Measurements from ENCODE around the gene GOLGA6C.
"Not testable (repeated sequence)": the region's sequence is repeated elsewhere in the genome, so short reads cannot be mapped to it uniquely, and the experiment has no call there.

The GOLGA6C gene

GRCh38 chr15:75228787-75229186 lies 29.3 kb upstream of the GOLGA6C start:
- no peak for DNase-seq

GRCh38 chr15:75229191-75230015 lies 28.7 kb upstream of the GOLGA6C start:
- peak; percentile 38 for DNase-seq

GRCh38 chr15:75230016-75230343 lies 28.2 kb upstream of the GOLGA6C start:
- no peak for DNase-seq

GRCh38 chr15:75230551-75231371 lies 27.4 kb upstream of the GOLGA6C start:
- no peak for DNase-seq

- no peak for DNase-seq
These were observed 26.3 kb upstream of the GOLGA6C start for GRCh38 chr15:75231836-75232235.

GRCh38 chr15:75232252-75232813 lies 25.8 kb upstream of the GOLGA6C start:
- no peak for DNase-seq

- DNase-seq = no peak
These were observed 25.2 kb upstream of the GOLGA6C start for GRCh38 chr15:75232826-75233503.

- no peak for DNase-seq
These were observed 24.5 kb upstream of the GOLGA6C start for GRCh38 chr15:75233504-75234190.

GRCh38 chr15:75234191-75234810 lies 23.8 kb upstream of the GOLGA6C start:
- DNase-seq = no peak

GRCh38 chr15:75235051-75235673 lies 23.0 kb upstream of the GOLGA6C start:
- DNase-seq = no peak

GRCh38 chr15:75235760-75236729 lies 22.1 kb upstream of the GOLGA6C start:
- no peak for DNase-seq

GRCh38 chr15:75237316-75237982 lies 20.7 kb upstream of the GOLGA6C start:
- DNase-seq = no peak

GRCh38 chr15:75238150-75238549 lies 20.0 kb upstream of the GOLGA6C start:
- no peak for DNase-seq

GRCh38 chr15:75245741-75246140 lies 12.4 kb upstream of the GOLGA6C start:
- not testable (repeated sequence) for DNase-seq

GRCh38 chr15:75248991-75249390 lies 9.1 kb upstream of the GOLGA6C start:
- DNase-seq = not testable (repeated sequence)

- no peak for DNase-seq
These were observed 8.4 kb upstream of the GOLGA6C start for GRCh38 chr15:75249726-75250125.

GRCh38 chr15:75251343-75251742 lies 6.8 kb upstream of the GOLGA6C start:
- DNase-seq = not testable (repeated sequence)

- DNase-seq = not testable (repeated sequence)
These were observed 5.8 kb upstream of the GOLGA6C start for GRCh38 chr15:75252285-75252684.

GRCh38 chr15:75258620-75259343 lies 648 bp downstream of the GOLGA6C start:
- DNase-seq = not testable (repeated sequence)

Data from fibroblast of skin of right biceps (primary cell).